ENCODE data around the gene JUNB. TPM values are rescaled to one million over a fixed set of nuclear protein-coding genes. Genes with fewer than 3 reads are reported as not detected.
A peak's percentile ranks its signal among the peaks of the same experiment; 100 is the strongest.

Gene JUNB
- total and polyA plus RNA-seq, 10 of the 15 experiments (the other 5 are each of a cell fraction or from before 2014, with no cell fraction given), result 0.55 to 144 (median 68.3) TPM

DNA sequence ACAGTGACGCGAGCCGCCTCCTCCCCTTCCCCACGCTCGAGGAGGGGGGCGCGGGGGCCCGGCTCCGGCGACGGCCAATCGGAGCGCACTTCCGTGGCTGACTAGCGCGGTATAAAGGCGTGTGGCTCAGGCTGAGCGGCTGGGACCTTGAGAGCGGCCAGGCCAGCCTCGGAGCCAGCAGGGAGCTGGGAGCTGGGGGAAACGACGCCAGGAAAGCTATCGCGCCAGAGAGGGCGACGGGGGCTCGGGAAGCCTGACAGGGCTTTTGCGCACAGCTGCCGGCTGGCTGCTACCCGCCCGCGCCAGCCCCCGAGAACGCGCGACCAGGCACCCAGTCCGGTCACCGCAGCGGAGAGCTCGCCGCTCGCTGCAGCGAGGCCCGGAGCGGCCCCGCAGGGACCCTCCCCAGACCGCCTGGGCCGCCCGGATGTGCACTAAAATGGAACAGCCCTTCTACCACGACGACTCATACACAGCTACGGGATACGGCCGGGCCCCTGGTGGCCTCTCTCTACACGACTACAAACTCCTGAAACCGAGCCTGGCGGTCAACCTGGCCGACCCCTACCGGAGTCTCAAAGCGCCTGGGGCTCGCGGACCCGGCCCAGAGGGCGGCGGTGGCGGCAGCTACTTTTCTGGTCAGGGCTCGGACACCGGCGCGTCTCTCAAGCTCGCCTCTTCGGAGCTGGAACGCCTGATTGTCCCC, at the start of gene JUNB (continued):
- TF ChIP-seq, protein P1, sequence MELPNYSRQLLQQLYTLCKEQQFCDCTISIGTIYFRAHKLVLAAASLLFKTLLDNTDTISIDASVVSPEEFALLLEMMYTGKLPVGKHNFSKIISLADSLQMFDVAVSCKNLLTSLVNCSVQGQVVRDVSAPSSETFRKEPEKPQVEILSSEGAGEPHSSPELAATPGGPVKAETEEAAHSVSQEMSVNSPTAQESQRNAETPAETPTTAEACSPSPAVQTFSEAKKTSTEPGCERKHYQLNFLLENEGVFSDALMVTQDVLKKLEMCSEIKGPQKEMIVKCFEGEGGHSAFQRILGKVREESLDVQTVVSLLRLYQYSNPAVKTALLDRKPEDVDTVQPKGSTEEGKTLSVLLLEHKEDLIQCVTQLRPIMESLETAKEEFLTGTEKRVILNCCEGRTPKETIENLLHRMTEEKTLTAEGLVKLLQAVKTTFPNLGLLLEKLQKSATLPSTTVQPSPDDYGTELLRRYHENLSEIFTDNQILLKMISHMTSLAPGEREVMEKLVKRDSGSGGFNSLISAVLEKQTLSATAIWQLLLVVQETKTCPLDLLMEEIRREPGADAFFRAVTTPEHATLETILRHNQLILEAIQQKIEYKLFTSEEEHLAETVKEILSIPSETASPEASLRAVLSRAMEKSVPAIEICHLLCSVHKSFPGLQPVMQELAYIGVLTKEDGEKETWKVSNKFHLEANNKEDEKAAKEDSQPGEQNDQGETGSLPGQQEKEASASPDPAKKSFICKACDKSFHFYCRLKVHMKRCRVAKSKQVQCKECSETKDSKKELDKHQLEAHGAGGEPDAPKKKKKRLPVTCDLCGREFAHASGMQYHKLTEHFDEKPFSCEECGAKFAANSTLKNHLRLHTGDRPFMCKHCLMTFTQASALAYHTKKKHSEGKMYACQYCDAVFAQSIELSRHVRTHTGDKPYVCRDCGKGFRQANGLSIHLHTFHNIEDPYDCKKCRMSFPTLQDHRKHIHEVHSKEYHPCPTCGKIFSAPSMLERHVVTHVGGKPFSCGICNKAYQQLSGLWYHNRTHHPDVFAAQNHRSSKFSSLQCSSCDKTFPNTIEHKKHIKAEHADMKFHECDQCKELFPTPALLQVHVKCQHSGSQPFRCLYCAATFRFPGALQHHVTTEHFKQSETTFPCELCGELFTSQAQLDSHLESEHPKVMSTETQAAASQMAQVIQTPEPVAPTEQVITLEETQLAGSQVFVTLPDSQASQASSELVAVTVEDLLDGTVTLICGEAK (IDR thresholded peaks at IDR 0.05; ENCODE audit: borderline replicate concordance), result no peak
- TF ChIP-seq GABPA (IDR thresholded peaks at IDR 0.05; ENCODE audit: low read depth) (no peak), ELK1 (IDR thresholded peaks at IDR 0.05; ENCODE audit: low read depth, low read length) (peak; percentile 83), MEF2B (IDR thresholded peaks at IDR 0.05; ENCODE audit: partially characterized antibody, poor library complexity, severe bottlenecking) (peak; percentile 51), RAD51 (IDR thresholded peaks at IDR 0.05) (no peak), RAD21 (IDR thresholded peaks at IDR 0.05; ENCODE audit: insufficient read depth, low read depth, low read length) (peak; percentile 18; the same call in 1 of the 2 replicates), USF1 (IDR thresholded peaks at IDR 0.05; ENCODE audit: borderline replicate concordance, extremely low read length, insufficient read depth, low read depth, low read length) (no peak), ESRRA (IDR thresholded peaks at IDR 0.05; ENCODE audit: low read length) (no peak), IRF5 (IDR thresholded peaks at IDR 0.05; ENCODE audit: borderline replicate concordance) (no peak), ZNF622 (IDR thresholded peaks at IDR 0.05) (no peak), MEF2A (IDR thresholded peaks at IDR 0.05; ENCODE audit: insufficient read depth, low read depth, low read length) (peak; percentile 72; the same call in 1 of the 2 replicates), EP300 (IDR thresholded peaks at IDR 0.05; ENCODE audit: borderline replicate concordance in 1 of 2, control insufficient read depth in 1 of 2, low read depth in 2 of 2, low read length in 2 of 2) (peak; percentile 14 to 78; a peak in 3 of 4 replicates)
- TF ChIP-seq, protein P2, sequence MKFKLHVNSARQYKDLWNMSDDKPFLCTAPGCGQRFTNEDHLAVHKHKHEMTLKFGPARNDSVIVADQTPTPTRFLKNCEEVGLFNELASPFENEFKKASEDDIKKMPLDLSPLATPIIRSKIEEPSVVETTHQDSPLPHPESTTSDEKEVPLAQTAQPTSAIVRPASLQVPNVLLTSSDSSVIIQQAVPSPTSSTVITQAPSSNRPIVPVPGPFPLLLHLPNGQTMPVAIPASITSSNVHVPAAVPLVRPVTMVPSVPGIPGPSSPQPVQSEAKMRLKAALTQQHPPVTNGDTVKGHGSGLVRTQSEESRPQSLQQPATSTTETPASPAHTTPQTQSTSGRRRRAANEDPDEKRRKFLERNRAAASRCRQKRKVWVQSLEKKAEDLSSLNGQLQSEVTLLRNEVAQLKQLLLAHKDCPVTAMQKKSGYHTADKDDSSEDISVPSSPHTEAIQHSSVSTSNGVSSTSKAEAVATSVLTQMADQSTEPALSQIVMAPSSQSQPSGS (IDR thresholded peaks at IDR 0.05; ENCODE audit: low read length), result no peak
- TF ChIP-seq, protein P3, sequence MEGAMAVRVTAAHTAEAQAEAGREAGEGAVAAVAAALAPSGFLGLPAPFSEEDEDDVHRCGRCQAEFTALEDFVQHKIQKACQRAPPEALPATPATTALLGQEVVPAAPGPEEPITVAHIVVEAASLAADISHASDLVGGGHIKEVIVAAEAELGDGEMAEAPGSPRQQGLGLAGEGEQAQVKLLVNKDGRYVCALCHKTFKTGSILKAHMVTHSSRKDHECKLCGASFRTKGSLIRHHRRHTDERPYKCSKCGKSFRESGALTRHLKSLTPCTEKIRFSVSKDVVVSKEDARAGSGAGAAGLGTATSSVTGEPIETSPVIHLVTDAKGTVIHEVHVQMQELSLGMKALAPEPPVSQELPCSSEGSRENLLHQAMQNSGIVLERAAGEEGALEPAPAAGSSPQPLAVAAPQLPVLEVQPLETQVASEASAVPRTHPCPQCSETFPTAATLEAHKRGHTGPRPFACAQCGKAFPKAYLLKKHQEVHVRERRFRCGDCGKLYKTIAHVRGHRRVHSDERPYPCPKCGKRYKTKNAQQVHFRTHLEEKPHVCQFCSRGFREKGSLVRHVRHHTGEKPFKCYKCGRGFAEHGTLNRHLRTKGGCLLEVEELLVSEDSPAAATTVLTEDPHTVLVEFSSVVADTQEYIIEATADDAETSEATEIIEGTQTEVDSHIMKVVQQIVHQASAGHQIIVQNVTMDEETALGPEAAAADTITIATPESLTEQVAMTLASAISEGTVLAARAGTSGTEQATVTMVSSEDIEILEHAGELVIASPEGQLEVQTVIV (IDR thresholded peaks at IDR 0.05; ENCODE audit: borderline replicate concordance, partially characterized antibody), result peak; percentile 71

Measured in GM12878 (cell line).